Keratinocyte (primary cell): ENCODE data around the gene GARIN5B. TPM values are rescaled to one million over a fixed set of nuclear protein-coding genes. Genes with fewer than 3 reads are reported as not detected.
"Not testable (repeated sequence)": the region's sequence is repeated elsewhere in the genome, so short reads cannot be mapped to it uniquely, and the experiment has no call there.

Experiments
- DNase-seq: peaks from one replicate; pipeline ENCODE4 v3.0.0-alpha.2; 2011; ENCODE audit warnings: low read depth, missing footprints, low spot score
- FAIRE-seq: peaks from 2 replicates; lab custom pipeline; 2011; peaks lifted over from hg19 to GRCh38; lab: Jason Lieb, UNC
- H2AFZ ChIP-seq: 2 replicates; pipeline ENCODE4 v1.6.0; 2012; ENCODE audit warnings: low read length, control low read depth, inconsistent platforms; ENCODE audit not compliant: control insufficient read depth
- H3K27ac ChIP-seq: 2 replicates; pipeline ENCODE4 v1.5.1; 2011; ENCODE audit warnings: low read length; ENCODE audit not compliant: control insufficient read depth, insufficient read depth
- H3K27me3 ChIP-seq: 3 replicates; pipeline ENCODE4 v1.6.0; 2011; ENCODE audit warnings: low read length; ENCODE audit not compliant: control insufficient read depth, insufficient read depth; ENCODE audit errors: extremely low read depth
- H3K36me3 ChIP-seq, 2 experiments: 2 replicates in 1 of 2; 3 replicates in 1 of 2; pipeline ENCODE4 v1.5.1; 2011; ENCODE audit warnings: low read length in 2 of 2, mild to moderate bottlenecking in 1 of 2; ENCODE audit not compliant: control insufficient read depth in 2 of 2, insufficient read depth in 2 of 2; ENCODE audit errors: extremely low read depth in 1 of 2
- H3K4me1 ChIP-seq: 3 replicates; pipeline ENCODE4 v1.5.1; 2011; ENCODE audit warnings: low read length; ENCODE audit not compliant: control insufficient read depth, insufficient read depth; ENCODE audit errors: extremely low read depth
- H3K4me2 ChIP-seq: 3 replicates; pipeline ENCODE4 v1.6.0; 2011; ENCODE audit warnings: low read depth, low read length; ENCODE audit not compliant: control insufficient read depth, insufficient read depth; ENCODE audit errors: extremely low read depth
- H3K4me3 ChIP-seq, 3 experiments: fragments of 200-600 bp in 1 of 3; sonication (generic) in 1 of 3; 2 replicates in 2 of 3; 3 replicates in 1 of 3; pipeline ENCODE4 v1.5.1; 2011 to 2016; ENCODE audit warnings: low read length in 3 of 3, mild to moderate bottlenecking in 3 of 3, control low read depth in 2 of 3, inconsistent platforms in 1 of 3, low read depth in 1 of 3, mixed read lengths in 1 of 3, mixed run types in 1 of 3, moderate library complexity in 1 of 3; ENCODE audit not compliant: control insufficient read depth in 2 of 3, insufficient read depth in 2 of 3; ENCODE audit errors: extremely low read depth in 1 of 3
- H3K79me2 ChIP-seq: 2 replicates; pipeline ENCODE4 v1.6.0; 2012; ENCODE audit warnings: low read length; ENCODE audit not compliant: control insufficient read depth, insufficient read depth
- H3K9ac ChIP-seq: 3 replicates; pipeline ENCODE4 v1.6.0; 2011; ENCODE audit warnings: low read length; ENCODE audit not compliant: control insufficient read depth, insufficient read depth; ENCODE audit errors: extremely low read depth
- H3K9me1 ChIP-seq: 3 replicates; pipeline ENCODE4 v1.6.0; 2011; ENCODE audit warnings: low read length; ENCODE audit not compliant: control insufficient read depth, insufficient read depth; ENCODE audit errors: extremely low read depth
- H3K9me3 ChIP-seq: 2 replicates; pipeline ENCODE4 v1.5.1; 2012; ENCODE audit warnings: low read depth, low read length; ENCODE audit not compliant: control insufficient read depth
- H4K20me1 ChIP-seq: 3 replicates; pipeline ENCODE4 v1.6.0; 2011; ENCODE audit warnings: low read length; ENCODE audit not compliant: control insufficient read depth, insufficient read depth; ENCODE audit errors: extremely low read depth
- EZH2 ChIP-seq: IDR thresholded peaks from one replicate; pipeline ENCODE4 v1.6.1; 2012; ENCODE audit warnings: inconsistent platforms, mild to moderate bottlenecking, low read length, moderate library complexity
- dilution Hi-C: fragments of 300-500 bp; cut with MboI; formaldehyde crosslinking; loops from one replicate; pipeline ENCODE4 v1.7.0; 2020; ENCODE audit warnings: low sequenced_read_pairs; ENCODE audit not compliant: extremely low pct_ligation_motif_present
- polyA plus RNA-seq, 5 experiments: library from polyadenylated mRNA; depleted of rRNA in 3 of 5; stranded (reverse) in 3 of 5; stranded (forward) in 1 of 5; unstranded in 1 of 5; fragments of >200 nt; gene quantifications; 1 replicate in 1 of 5; 2 replicates in 3 of 5; 3 replicates in 1 of 5; pipeline versions ENCODE4 v1.2.1 to v1.2.3, GENCODE V29; 2011 to 2012; ENCODE audit warnings: missing spikeins in 2 of 5, low read depth in 1 of 5, low replicate concordance in 1 of 5
- TF ChIP-seq, protein P1 (sequence below), 3 experiments: IDR thresholded peaks in 1 of 3; conservative IDR thresholded peaks in 1 of 3; optimal IDR thresholded peaks in 1 of 3; 2 replicates in 2 of 3; 3 replicates in 1 of 3; pipeline versions ENCODE3 to v1.5.1; 2011; ENCODE audit warnings: low read length in 3 of 3, mild to moderate bottlenecking in 3 of 3, moderate library complexity in 2 of 3, control low read depth in 1 of 3, inconsistent platforms in 1 of 3; ENCODE audit not compliant: insufficient read depth in 2 of 3; ENCODE audit errors: extremely low read depth in 1 of 3

GARIN5B gene
- polyA plus RNA-seq, 1 donor (not counting 4 experiments of a cell fraction or from before 2014, with no cell fraction given) = not detected

DNA sequence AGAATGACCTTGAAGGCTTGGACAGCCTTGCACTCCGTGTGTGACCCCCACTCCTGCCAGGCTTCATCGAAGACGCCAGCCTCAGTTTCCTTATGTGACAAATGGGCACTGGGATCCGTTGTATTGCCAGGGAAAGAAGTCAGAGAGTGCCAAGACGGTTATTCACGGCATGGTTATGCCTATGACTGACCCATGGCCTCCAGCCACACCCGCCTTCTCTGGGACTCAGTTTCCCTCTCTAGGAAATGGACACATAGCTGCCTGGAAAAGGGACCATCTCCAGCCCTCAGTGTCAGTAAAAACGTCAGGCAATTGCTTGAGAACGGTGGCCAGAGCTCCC, 45.4 kb upstream of the GARIN5B start:
- no peak for FAIRE-seq

DNA sequence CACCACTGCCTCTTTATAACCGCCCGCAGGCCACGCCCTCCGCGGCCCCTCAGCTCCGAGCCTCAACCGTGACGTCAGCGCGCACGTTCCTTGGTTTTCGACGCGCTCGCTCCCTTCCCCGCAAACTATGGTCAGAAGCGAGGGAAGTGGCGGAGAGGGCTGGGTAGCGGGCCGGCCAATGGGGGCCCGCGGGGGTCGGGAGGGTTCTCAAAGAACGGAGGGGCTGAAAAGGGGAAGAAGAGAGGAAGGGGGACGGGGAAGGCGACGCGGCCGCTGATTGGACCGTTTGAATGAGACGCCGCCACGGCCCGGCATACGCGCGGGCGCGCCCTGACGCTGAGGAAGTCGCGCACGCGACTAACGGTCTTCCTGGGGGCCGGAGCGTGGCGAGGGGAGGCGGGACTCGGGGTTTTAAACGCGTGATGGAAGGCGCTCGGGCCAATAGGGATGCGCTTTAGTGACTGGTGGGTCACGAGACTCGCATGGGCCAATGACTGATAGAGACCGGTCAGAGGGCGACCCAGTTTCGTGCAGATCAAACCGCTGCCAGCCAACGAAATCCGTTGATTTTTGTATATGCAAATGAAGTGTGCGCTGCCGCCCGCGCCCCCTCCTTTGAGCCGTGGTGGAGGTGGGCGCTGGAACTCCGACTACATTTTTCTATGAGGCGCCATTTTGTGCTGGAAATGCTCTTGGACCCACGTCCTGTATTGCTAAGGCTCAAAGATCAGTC, 44.9 kb upstream of the GARIN5B start:
- no peak for FAIRE-seq
- Histone ChIP-seq H3K36me3 (peaks cover 11 to 26% of the 10 kb centered on the region in 2 experiments), H4K20me1 (peaks cover 12% of the 10 kb centered on the region), H3K9me1 (no peaks in the 10 kb centered on the region), H3K4me3 (peak overlapping the region; percentile 76 to 87 (median 85)), H3K27me3 (no peaks in the 10 kb centered on the region), H3K4me2 (peak overlapping the region; percentile 90), H3K9ac (peak overlapping the region; percentile 90), H3K79me2 (peaks cover 37% of the 10 kb centered on the region), H3K4me1 (peaks cover 20% of the 10 kb centered on the region), H3K27ac (peak overlapping the region; percentile 93), H3K9me3 (no peaks in the 10 kb centered on the region), H2AFZ (peak overlapping the region; percentile 97)
- TF ChIP-seq, protein P1, sequence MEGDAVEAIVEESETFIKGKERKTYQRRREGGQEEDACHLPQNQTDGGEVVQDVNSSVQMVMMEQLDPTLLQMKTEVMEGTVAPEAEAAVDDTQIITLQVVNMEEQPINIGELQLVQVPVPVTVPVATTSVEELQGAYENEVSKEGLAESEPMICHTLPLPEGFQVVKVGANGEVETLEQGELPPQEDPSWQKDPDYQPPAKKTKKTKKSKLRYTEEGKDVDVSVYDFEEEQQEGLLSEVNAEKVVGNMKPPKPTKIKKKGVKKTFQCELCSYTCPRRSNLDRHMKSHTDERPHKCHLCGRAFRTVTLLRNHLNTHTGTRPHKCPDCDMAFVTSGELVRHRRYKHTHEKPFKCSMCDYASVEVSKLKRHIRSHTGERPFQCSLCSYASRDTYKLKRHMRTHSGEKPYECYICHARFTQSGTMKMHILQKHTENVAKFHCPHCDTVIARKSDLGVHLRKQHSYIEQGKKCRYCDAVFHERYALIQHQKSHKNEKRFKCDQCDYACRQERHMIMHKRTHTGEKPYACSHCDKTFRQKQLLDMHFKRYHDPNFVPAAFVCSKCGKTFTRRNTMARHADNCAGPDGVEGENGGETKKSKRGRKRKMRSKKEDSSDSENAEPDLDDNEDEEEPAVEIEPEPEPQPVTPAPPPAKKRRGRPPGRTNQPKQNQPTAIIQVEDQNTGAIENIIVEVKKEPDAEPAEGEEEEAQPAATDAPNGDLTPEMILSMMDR (optimal IDR thresholded peaks at IDR 0.05 in 1 of 3, IDR thresholded peaks at IDR 0.05 in 1 of 3, conservative IDR thresholded peaks at IDR 0.05 in 1 of 3; ENCODE audit: extremely low read depth in 1 of 3, insufficient read depth in 2 of 3, low read length in 3 of 3) = no peak
- TF ChIP-seq EZH2 = no peak
- DNase-seq = peak; percentile 80
- dilution Hi-C loops = no loop called here

More for the DNA sequence above, 45.4 kb upstream of the GARIN5B start:
- Histone ChIP-seq H3K4me2 (peak overlapping the region; percentile 90), H3K27ac (peak overlapping the region; percentile 83), H3K79me2 (peaks cover 32% of the 10 kb centered on the region), H3K4me3 (peak overlapping the region; percentile 68 to 87 (median 76)), H3K9me1 (no peaks in the 10 kb centered on the region), H3K9me3 (no peaks in the 10 kb centered on the region), H3K9ac (peak overlapping the region; percentile 69), H3K27me3 (no peaks in the 10 kb centered on the region), H3K4me1 (peaks cover 20% of the 10 kb centered on the region), H3K36me3 (peaks cover 8 to 21% of the 10 kb centered on the region in 2 experiments), H4K20me1 (peaks cover 12% of the 10 kb centered on the region), H2AFZ (peak overlapping the region; percentile 97)
- DNase-seq = no peak
- dilution Hi-C loops = no loop called here
- TF ChIP-seq, protein P1 (optimal IDR thresholded peaks at IDR 0.05 in 1 of 3, IDR thresholded peaks at IDR 0.05 in 1 of 3, conservative IDR thresholded peaks at IDR 0.05 in 1 of 3; ENCODE audit: extremely low read depth in 1 of 3, insufficient read depth in 2 of 3, low read length in 3 of 3) = no peak
- TF ChIP-seq EZH2 = no peak

DNA sequence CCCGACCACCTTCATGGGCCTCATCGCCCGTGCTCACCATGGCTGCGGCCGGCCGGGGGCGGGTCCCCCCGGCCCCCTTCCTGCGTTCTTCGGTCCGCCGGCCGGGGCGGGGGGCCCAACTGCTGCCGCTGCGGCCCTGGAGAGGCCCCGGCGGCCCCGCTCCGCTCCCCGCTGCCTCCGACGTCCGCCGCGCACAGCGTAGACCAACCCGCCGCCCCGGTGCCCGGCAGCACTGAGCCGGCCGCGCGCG, 44.4 kb upstream of the GARIN5B start, which contains the start of gene UBE2S:
Gene UBE2S, minus strand, starts transcription at position 239 of the 250 bp plus-strand sequence. Its CDS starts 199 bp downstream, at position 40.
- H3K9me3 ChIP-seq, FAIRE-seq, H3K9me1 ChIP-seq, H3K27me3 ChIP-seq, DNase-seq, dilution Hi-C loops: not testable (repeated sequence)
- peak within 1 kb of the TSS; percentile 97 for H2AFZ ChIP-seq
- H3K79me2 ChIP-seq = peaks cover 41% of the 10 kb centered on the region
- H3K36me3 ChIP-seq = peaks cover 16 to 31% of the 10 kb centered on the region in 2 experiments
- peaks cover 12% of the 10 kb centered on the region for H4K20me1 ChIP-seq
- H3K9ac ChIP-seq = peak within 1 kb of the TSS; percentile 90
- H3K27ac ChIP-seq = peak within 1 kb of the TSS; percentile 93
- peak within 1 kb of the TSS; percentile 94 for H3K4me2 ChIP-seq
- H3K4me3 ChIP-seq = peak within 1 kb of the TSS; percentile 76 to 87 (median 85)
- peaks cover 20% of the 10 kb centered on the region for H3K4me1 ChIP-seq
